PC-3 (cell line): ENCODE measurements around the gene FAM171A2. TPM values are rescaled to one million over a fixed set of nuclear protein-coding genes. Genes with fewer than 3 reads are reported as not detected.

Experiments
- ATAC-seq: fragments of 200-7000 bp; cut with Tn5 transposase; 2 replicates; pipeline ENCODE4 v1.9.1; 2020; ENCODE audit warnings: mild to moderate bottlenecking, moderate library complexity
- BruUV-seq: library from RNA; stranded (reverse); fragments of 400-500 nt; replicated peaks from 2 replicates; lab custom pipeline; 2021; lab: Mats Ljungman, UMichigan
- CTCF ChIA-PET: fragments of 300-600 bp; sonication (Branson Sonifier 250); formaldehyde crosslinking; loops from one replicate; lab custom pipeline; 2022; ENCODE audit warnings: antibody characterized with exemption; lab: Charles Lee
- POLR2A ChIA-PET: fragments of 300-600 bp; sonication (Branson Sonifier 250); formaldehyde crosslinking; loops from one replicate; lab custom pipeline; 2022; ENCODE audit warnings: antibody characterized with exemption; ENCODE audit not compliant: unreplicated experiment; lab: Charles Lee
- DNase-seq: peaks from one replicate; pipeline ENCODE4 v3.0.0-alpha.2; 2015
- H2AFZ ChIP-seq: fragments of 300-600 bp; sonication (generic); 2 replicates; pipeline ENCODE4 v1.6.0; 2016; ENCODE audit warnings: antibody characterized with exemption, low read length
- H3F3A ChIP-seq: fragments of 300-600 bp; sonication (generic); one replicate; pipeline ENCODE4 v1.6.0; 2017; ENCODE audit warnings: antibody characterized with exemption, low read length, control low read depth, mild to moderate bottlenecking; ENCODE audit not compliant: unreplicated experiment
- H3K27ac ChIP-seq: fragments of 300-600 bp; sonication (generic); 2 replicates; pipeline ENCODE4 v1.5.1; 2016; ENCODE audit warnings: mild to moderate bottlenecking, low read length
- H3K27me3 ChIP-seq: fragments of 300-600 bp; sonication (generic); 2 replicates; pipeline ENCODE4 v1.6.1; 2016; ENCODE audit warnings: low read length, mixed read lengths
- H3K36me3 ChIP-seq: fragments of 300-600 bp; sonication (generic); 2 replicates; pipeline ENCODE4 v1.6.1; 2016; ENCODE audit warnings: low read depth, mixed run types, low read length, mixed read lengths
- H3K4me1 ChIP-seq: fragments of 300-600 bp; sonication (generic); 2 replicates; pipeline ENCODE4 v1.5.1; 2016; ENCODE audit warnings: low read length; ENCODE audit not compliant: insufficient read depth
- H3K4me2 ChIP-seq: fragments of 300-600 bp; sonication (generic); 2 replicates; pipeline ENCODE4 v1.6.0; 2016; ENCODE audit warnings: low read length
- H3K4me3 ChIP-seq: fragments of 300-600 bp; sonication (generic); 2 replicates; pipeline ENCODE4 v1.5.1; 2016; ENCODE audit warnings: mild to moderate bottlenecking, low read length, mixed read lengths
- H3K79me2 ChIP-seq: fragments of 300-600 bp; sonication (generic); 2 replicates; pipeline ENCODE4 v1.6.1; 2017; ENCODE audit warnings: low read length, mixed read lengths
- H3K9ac ChIP-seq: fragments of 300-600 bp; sonication (generic); 2 replicates; pipeline ENCODE4 v1.6.0; 2016; ENCODE audit warnings: mild to moderate bottlenecking, low read length
- H3K9me2 ChIP-seq: fragments of 300-600 bp; sonication (generic); replicated peaks from 2 replicates; pipeline ENCODE4 v1.6.1; 2016; ENCODE audit warnings: mixed run types, low read length, mixed read lengths
- H3K9me3 ChIP-seq: fragments of 300-600 bp; sonication (generic); 2 replicates; pipeline ENCODE4 v1.6.1; 2016; ENCODE audit warnings: low read length, mixed read lengths
- H4K20me1 ChIP-seq: fragments of 300-600 bp; sonication (generic); 2 replicates; pipeline ENCODE4 v1.6.1; 2016; ENCODE audit warnings: low read length, mixed read lengths
- CTCF ChIP-seq: fragments of 300-600 bp; sonication (generic); conservative IDR thresholded peaks from 2 replicates; pipeline ENCODE4 v1.5.1; 2017; ENCODE audit warnings: antibody characterized with exemption, low read depth, mild to moderate bottlenecking, low read length
- EZH2 ChIP-seq: fragments of 300-600 bp; sonication (generic); IDR thresholded peaks from one replicate; pipeline ENCODE4 v1.6.1; 2017; ENCODE audit warnings: antibody characterized with exemption, mild to moderate bottlenecking, low read length; ENCODE audit not compliant: unreplicated experiment
- EZH2phosphoT487 ChIP-seq: fragments of 300-600 bp; sonication (generic); IDR thresholded peaks from 2 replicates; pipeline ENCODE4 v1.6.1; 2018; ENCODE audit warnings: mild to moderate bottlenecking, antibody characterized with exemption, low read length, borderline replicate concordance
- intact Hi-C: fragments of 100-400 bp; cut with micrococcal nuclease; formaldehyde crosslinking; loops from 2 replicates; pipeline ENCODE4 v1.9.0; 2023
- total RNA-seq: library from RNA; depleted of rRNA; stranded (reverse); fragments of >200 nt; gene quantifications from 2 replicates; pipeline ENCODE4 v1.2.3, GENCODE V29; 2014

FAM171A2 gene
- total RNA-seq, 1 experiment from 2014 or later, result 16.3 TPM

- no TSS peak for BruUV-seq
- TF ChIP-seq EZH2 (no peak), CTCF (no peak), EZH2phosphoT487 (no peak)
- no peaks in the 10 kb centered on the region for H3K9me2 ChIP-seq
- no peaks in the 10 kb centered on the region for H3K27me3 ChIP-seq
- intact Hi-C loops, result no loop called here
- H3K36me3 ChIP-seq, result no peaks in the 10 kb centered on the region
- ATAC-seq, result no peak
- peak overlapping the region; percentile 99 for H2AFZ ChIP-seq
- H3K27ac ChIP-seq, result no peak overlapping the region
- DNase-seq, result no peak
- ChIA-PET POLR2A (no interaction called here), CTCF (interaction anchor here (0.6 to 0.7 kb wide), 2 partner anchors 20 to 281 kb away, joined by 3 read pairs; no protein-coding TSS in a partner anchor)
- H3K9ac ChIP-seq, result peak overlapping the region; percentile 72; the same call in 1 of the 2 replicates
- no peaks in the 10 kb centered on the region for H3F3A ChIP-seq
- H3K4me2 ChIP-seq, result peak overlapping the region; percentile 99
- H3K4me1 ChIP-seq, result no peaks in the 10 kb centered on the region; the same call in 1 of the 2 replicates
- H4K20me1 ChIP-seq, result no peaks in the 10 kb centered on the region
- no peaks in the 10 kb centered on the region for H3K9me3 ChIP-seq
- H3K4me3 ChIP-seq, result peak overlapping the region; percentile 87
- H3K79me2 ChIP-seq, result no peaks in the 10 kb centered on the region
Observed at GRCh38 chr17:44362459-44362948, 1.1 kb downstream of the FAM171A2 start.

GRCh38 chr17:44361292-44362260, 2.1 kb downstream of the FAM171A2 start:
- CTCF ChIA-PET, result interaction anchor here (0.8 kb wide), 1 partner anchor 10 kb away, joined by 3 read pairs; no protein-coding TSS in a partner anchor
- H3K9me2 ChIP-seq, result no peaks in the 10 kb centered on the region

More at GRCh38 chr17:44361292-44362260, 2.1 kb downstream of the FAM171A2 start:
- POLR2A ChIA-PET, result no interaction called here
- no peak overlapping the region for H3K9ac ChIP-seq
- H3K27ac ChIP-seq, result no peak overlapping the region
- H3K36me3 ChIP-seq, result no peaks in the 10 kb centered on the region
- H3K9me3 ChIP-seq, result no peaks in the 10 kb centered on the region
- no peak overlapping the region for H2AFZ ChIP-seq
- H3K4me3 ChIP-seq, result no peak overlapping the region
- H4K20me1 ChIP-seq, result no peaks in the 10 kb centered on the region
- DNase-seq (no peak), ATAC-seq (no peak)
- H3K79me2 ChIP-seq, result no peaks in the 10 kb centered on the region
- no peaks in the 10 kb centered on the region; the same call in 1 of the 2 replicates for H3K4me1 ChIP-seq
- no peaks in the 10 kb centered on the region for H3F3A ChIP-seq
- TF ChIP-seq CTCF (no peak), EZH2 (no peak), EZH2phosphoT487 (no peak)
- no peak overlapping the region for H3K4me2 ChIP-seq
- TSS peak; percentile 31 for BruUV-seq
- H3K27me3 ChIP-seq, result no peaks in the 10 kb centered on the region
- intact Hi-C loops, result no loop called here
